Measurements from ENCODE around the gene NAT16. TPM values are rescaled to one million over a fixed set of nuclear protein-coding genes. Genes with fewer than 3 reads are reported as not detected.
A peak's percentile ranks its signal among the peaks of the same experiment; 100 is the strongest.

The NAT16 gene
- total and polyA plus RNA-seq, 9 of the 15 experiments (the other 6 are each of a cell fraction or from before 2014, with no cell fraction given) = 0.04 TPM; not detected in 8

DNA sequence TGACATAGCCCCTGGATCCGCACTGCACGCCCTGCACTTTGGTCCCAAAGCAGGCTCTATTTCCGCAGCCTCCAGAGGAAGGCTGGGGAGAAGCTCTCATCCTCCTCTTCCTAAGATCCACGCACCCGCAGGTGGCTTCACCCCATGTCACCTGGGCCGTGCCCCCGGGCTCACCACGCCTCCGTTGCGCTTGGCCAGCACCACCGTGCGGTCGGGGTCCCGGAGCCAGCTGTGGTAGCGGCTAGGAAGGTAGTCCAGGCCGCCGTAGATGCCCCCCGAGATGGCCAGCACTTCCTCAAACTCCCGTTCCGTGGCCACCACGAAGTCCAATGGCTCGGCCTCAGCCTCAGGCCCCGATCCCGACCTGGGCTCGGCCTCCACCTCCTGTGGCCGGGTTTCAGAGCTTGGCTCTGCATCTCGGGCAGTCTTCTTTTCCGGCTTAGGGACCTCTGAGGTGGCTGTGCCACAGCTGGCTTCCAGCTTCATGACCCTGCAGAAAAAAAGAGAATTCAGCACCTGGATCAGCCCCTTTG is 5.7 kb downstream of the NAT16 start:
- Histone ChIP-seq H3K36me3 (ENCODE audit: control insufficient read depth, insufficient read depth, low read length) (no peaks in the 10 kb centered on the region), H3K27ac (ENCODE audit: extremely low read depth, low read depth, low read length) (no peak overlapping the region), H3K4me1 (replicated peaks in 1 of 2; ENCODE audit: control insufficient read depth in 2 of 2, insufficient read depth in 2 of 2, low read length in 2 of 2) (peaks cover 11 to 40% of the 10 kb centered on the region in 2 experiments), H3K79me2 (ENCODE audit: control insufficient read depth, insufficient read depth, low read length) (no peaks in the 10 kb centered on the region), H3K9me1 (ENCODE audit: control insufficient read depth, insufficient read depth, low read length) (peaks cover 1% of the 10 kb centered on the region), H3K9me3 (replicated peaks; ENCODE audit: control insufficient read depth, insufficient read depth, low read depth, low read length) (no peaks in the 10 kb centered on the region), H3K27me3 (ENCODE audit: control insufficient read depth in 2 of 2, insufficient read depth in 2 of 2, low read length in 2 of 2) (peaks cover 39 to 49% of the 10 kb centered on the region in 2 experiments; a peak in 4 of 5 replicates), H2AFZ (ENCODE audit: low read depth, low read length) (peak overlapping the region; percentile 92), H3K4me2 (ENCODE audit: insufficient read depth, low read length) (peak overlapping the region; percentile 57; the same call in 1 of the 2 replicates), H4K20me1 (replicated peaks; ENCODE audit: control insufficient read depth, insufficient read depth, low read length) (peaks cover 12% of the 10 kb centered on the region), H3K4me3 (no peak overlapping the region), H3K9ac (ENCODE audit: insufficient read depth in 1 of 2, low read depth in 2 of 2, low read length in 2 of 2) (peak overlapping the region in 1 of 2 experiments; percentile 84; a peak in 1 of 4 replicates)
- peak in 1 of 4 experiments; percentile 42 for DNase-seq (ENCODE audit: extremely low read depth in 1 of 4, low spot score in 3 of 4)
- 55% methylated on average over 27 of the region's 28 CpGs for WGBS (ENCODE audit: insufficient coverage, low coverage, missing lambda C conversion rate)
- in situ Hi-C loops (cut with MboI) (no loop called here), intact Hi-C loops (cut with micrococcal nuclease) (no loop called here)
- no peak for FAIRE-seq
- peak; percentile 32 for ATAC-seq
- TSS peak; percentile 100 for BruUV-seq (replicated peaks)
- ChIA-PET POLR2A (interaction anchor here (0.6 to 1.0 kb wide), 9 partner anchors 8 to 730 kb away, joined by 3 to 5 read pairs (median 4); partner anchors contain the start of gene VGF), CTCF (ENCODE audit: low intra/inter-chr PET ratio) (no interaction called here)
- TF ChIP-seq PML (IDR thresholded peaks at IDR 0.05; ENCODE audit: low read length) = peak; percentile 64
- TF ChIP-seq HDAC8 (tag; IDR thresholded peaks at IDR 0.05) = no peak
- TF ChIP-seq RBM15 (IDR thresholded peaks at IDR 0.05; ENCODE audit: insufficient read depth, low read length) = no peak
- no peak for TF ChIP-seq SREBF1 (IDR thresholded peaks at IDR 0.05; ENCODE audit: borderline replicate concordance, low read depth, low read length)
- no peak for TF ChIP-seq LARP7 (IDR thresholded peaks at IDR 0.05)
- TF ChIP-seq, protein P1, sequence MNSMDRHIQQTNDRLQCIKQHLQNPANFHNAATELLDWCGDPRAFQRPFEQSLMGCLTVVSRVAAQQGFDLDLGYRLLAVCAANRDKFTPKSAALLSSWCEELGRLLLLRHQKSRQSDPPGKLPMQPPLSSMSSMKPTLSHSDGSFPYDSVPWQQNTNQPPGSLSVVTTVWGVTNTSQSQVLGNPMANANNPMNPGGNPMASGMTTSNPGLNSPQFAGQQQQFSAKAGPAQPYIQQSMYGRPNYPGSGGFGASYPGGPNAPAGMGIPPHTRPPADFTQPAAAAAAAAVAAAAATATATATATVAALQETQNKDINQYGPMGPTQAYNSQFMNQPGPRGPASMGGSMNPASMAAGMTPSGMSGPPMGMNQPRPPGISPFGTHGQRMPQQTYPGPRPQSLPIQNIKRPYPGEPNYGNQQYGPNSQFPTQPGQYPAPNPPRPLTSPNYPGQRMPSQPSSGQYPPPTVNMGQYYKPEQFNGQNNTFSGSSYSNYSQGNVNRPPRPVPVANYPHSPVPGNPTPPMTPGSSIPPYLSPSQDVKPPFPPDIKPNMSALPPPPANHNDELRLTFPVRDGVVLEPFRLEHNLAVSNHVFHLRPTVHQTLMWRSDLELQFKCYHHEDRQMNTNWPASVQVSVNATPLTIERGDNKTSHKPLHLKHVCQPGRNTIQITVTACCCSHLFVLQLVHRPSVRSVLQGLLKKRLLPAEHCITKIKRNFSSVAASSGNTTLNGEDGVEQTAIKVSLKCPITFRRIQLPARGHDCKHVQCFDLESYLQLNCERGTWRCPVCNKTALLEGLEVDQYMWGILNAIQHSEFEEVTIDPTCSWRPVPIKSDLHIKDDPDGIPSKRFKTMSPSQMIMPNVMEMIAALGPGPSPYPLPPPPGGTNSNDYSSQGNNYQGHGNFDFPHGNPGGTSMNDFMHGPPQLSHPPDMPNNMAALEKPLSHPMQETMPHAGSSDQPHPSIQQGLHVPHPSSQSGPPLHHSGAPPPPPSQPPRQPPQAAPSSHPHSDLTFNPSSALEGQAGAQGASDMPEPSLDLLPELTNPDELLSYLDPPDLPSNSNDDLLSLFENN (IDR thresholded peaks at IDR 0.05; ENCODE audit: low read depth in 2 of 2, low read length in 2 of 2) = no peak
- 0 out of 2 replicates have a peak, but pooled peaks have one; percentile 11 for TF ChIP-seq TEAD4 (IDR thresholded peaks at IDR 0.05; ENCODE audit: low read length)
- no peak for TF ChIP-seq TEAD4 (CRISPR knock-in tag; IDR thresholded peaks at IDR 0.05; ENCODE audit: borderline replicate concordance)
- TF ChIP-seq TAF7 (tag; IDR thresholded peaks at IDR 0.05) = no peak
- no peak for TF ChIP-seq HOXB6 (CRISPR knock-in tag; IDR thresholded peaks at IDR 0.05; ENCODE audit: borderline replicate concordance)
- TF ChIP-seq POLR3A (IDR thresholded peaks at IDR 0.05; ENCODE audit: borderline replicate concordance, extremely low read depth, insufficient read depth, insufficient read length) = no peak
- TF ChIP-seq, protein P2, sequence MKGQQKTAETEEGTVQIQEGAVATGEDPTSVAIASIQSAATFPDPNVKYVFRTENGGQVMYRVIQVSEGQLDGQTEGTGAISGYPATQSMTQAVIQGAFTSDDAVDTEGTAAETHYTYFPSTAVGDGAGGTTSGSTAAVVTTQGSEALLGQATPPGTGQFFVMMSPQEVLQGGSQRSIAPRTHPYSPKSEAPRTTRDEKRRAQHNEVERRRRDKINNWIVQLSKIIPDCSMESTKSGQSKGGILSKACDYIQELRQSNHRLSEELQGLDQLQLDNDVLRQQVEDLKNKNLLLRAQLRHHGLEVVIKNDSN (CRISPR knock-in tag; IDR thresholded peaks at IDR 0.05) = no peak
- TF ChIP-seq SOX6 (IDR thresholded peaks at IDR 0.05) = no peak
- TF ChIP-seq CBFB (CRISPR knock-in tag; IDR thresholded peaks at IDR 0.05) = 0 out of 2 replicates have a peak, but pooled peaks have one; percentile 21
- TF ChIP-seq, protein P3, sequence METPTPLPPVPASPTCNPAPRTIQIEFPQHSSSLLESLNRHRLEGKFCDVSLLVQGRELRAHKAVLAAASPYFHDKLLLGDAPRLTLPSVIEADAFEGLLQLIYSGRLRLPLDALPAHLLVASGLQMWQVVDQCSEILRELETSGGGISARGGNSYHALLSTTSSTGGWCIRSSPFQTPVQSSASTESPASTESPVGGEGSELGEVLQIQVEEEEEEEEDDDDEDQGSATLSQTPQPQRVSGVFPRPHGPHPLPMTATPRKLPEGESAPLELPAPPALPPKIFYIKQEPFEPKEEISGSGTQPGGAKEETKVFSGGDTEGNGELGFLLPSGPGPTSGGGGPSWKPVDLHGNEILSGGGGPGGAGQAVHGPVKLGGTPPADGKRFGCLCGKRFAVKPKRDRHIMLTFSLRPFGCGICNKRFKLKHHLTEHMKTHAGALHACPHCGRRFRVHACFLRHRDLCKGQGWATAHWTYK (CRISPR knock-in tag; IDR thresholded peaks at IDR 0.05) = no peak
- no peak for TF ChIP-seq EP400 (IDR thresholded peaks at IDR 0.05)
- TF ChIP-seq TRIM28 (IDR thresholded peaks at IDR 0.05) = no peak
- TF ChIP-seq ZNF354B (CRISPR knock-in tag; IDR thresholded peaks at IDR 0.05) = no peak
- no peak for TF ChIP-seq FOXA1 (IDR thresholded peaks at IDR 0.05; ENCODE audit: borderline replicate concordance)
- TF ChIP-seq L3MBTL2 (IDR thresholded peaks at IDR 0.05) = no peak
